HFFc6 (cell line): ENCODE results near the gene NTMT1. TPM values are rescaled to one million over a fixed set of nuclear protein-coding genes. Genes with fewer than 3 reads are reported as not detected.

Experiments used
- DNase-seq: peaks from one replicate; pipeline ENCODE4 v3.0.0-alpha.2; 2018
- H3K27ac Mint-ChIP-seq: 2 replicates; pipeline ENCODE4 v1.8.0; 2020; ENCODE audit warnings: mild to moderate bottlenecking, mixed read lengths
- H3K27me3 Mint-ChIP-seq: 2 replicates; pipeline ENCODE4 v1.8.0; 2021; ENCODE audit warnings: mild to moderate bottlenecking, moderate library complexity, mixed read lengths; ENCODE audit not compliant: insufficient read depth
- H3K36me3 Mint-ChIP-seq: 2 replicates; pipeline ENCODE4 v1.8.0; 2021; ENCODE audit warnings: low read depth, mixed read lengths
- H3K4me1 Mint-ChIP-seq: 2 replicates; pipeline ENCODE4 v1.8.0; 2020; ENCODE audit warnings: low read depth, mixed read lengths
- H3K4me3 Mint-ChIP-seq: 2 replicates; pipeline ENCODE4 v1.8.0; 2020; ENCODE audit warnings: mild to moderate bottlenecking, moderate library complexity, mixed read lengths
- H3K9me3 Mint-ChIP-seq: 2 replicates; pipeline ENCODE4 v1.8.0; 2020; ENCODE audit warnings: mild to moderate bottlenecking, mixed read lengths
- CTCF ChIP-seq: fragments of 200-600 bp; sonication (generic); IDR thresholded peaks from 2 replicates; pipeline ENCODE4 v1.5.0; 2021; ENCODE audit warnings: antibody characterized with exemption, mild to moderate bottlenecking
- total RNA-seq, 6 experiments: library from RNA; stranded (reverse); fragmentation: NEBNext Ultra II Directional; extraction: Animal tissue kit (Norgen Biotek cat#: 25700); gene quantifications; 2 replicates in 1 of 6; 3 replicates in 5 of 6; pipeline ENCODE4 v1.2.3, GENCODE V29; 2021

Gene NTMT1
- total RNA-seq, 6 experiments from 2014 or later = 81.6 to 90.0 (median 87.7) TPM

DNA sequence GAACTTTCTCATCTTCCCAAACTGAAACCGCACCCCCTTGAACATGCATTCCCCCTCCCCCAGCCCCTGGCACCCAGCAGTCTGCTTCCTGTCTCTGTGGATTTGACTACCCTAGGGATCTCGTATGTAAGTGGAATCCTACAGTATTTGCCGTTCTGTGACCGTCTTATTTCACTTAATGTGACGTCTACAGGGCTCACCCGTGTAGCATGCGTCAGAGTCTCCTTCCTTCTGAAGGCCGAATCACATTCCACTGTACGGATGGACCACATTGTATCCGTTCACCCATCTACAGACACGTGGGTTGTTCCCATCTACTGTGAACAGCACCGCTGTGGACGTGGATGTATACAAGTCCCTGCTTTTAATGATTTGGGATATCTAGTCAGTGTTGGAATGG lies 44.0 kb downstream of the NTMT1 start:
- DNase-seq = no peak
- Mint-ChIP-seq H3K4me3 (peak overlapping the region; percentile 74; the same call in 1 of the 2 replicates), H3K36me3 (peaks cover 12% of the 10 kb centered on the region; the same call in 1 of the 2 replicates)

DNA sequence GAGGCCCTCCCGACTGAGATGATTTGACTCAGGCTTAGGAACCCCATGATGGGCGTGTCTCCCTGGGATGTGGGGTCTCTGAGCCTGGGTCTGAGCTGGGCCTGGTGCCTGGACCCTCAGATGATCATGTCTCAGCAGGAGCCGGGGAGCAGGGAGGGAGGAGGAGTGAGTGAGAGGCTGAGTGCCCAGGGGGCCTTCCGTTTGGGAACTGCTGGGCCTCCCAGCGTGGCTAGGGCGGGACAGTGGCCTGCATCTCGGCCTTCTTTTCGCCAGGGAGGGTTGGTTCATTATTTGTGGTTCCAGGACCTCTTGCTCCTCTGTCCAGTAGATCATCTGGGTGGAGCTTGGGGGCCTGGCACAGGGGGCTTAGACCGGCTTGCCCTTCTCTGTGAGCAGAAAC lies 45.1 kb downstream of the NTMT1 start:
- peaks cover 12% of the 10 kb centered on the region; the same call in 1 of the 2 replicates for H3K36me3 Mint-ChIP-seq
- no peak overlapping the region for H3K4me3 Mint-ChIP-seq
- H3K27me3 Mint-ChIP-seq = no peaks in the 10 kb centered on the region; the same call in none of the 2 replicates
- no peak for DNase-seq
- no peaks in the 10 kb centered on the region for H3K9me3 Mint-ChIP-seq
- peaks cover 45% of the 10 kb centered on the region for H3K4me1 Mint-ChIP-seq
- TF ChIP-seq CTCF = no peak
- H3K27ac Mint-ChIP-seq = peak overlapping the region; percentile 33; the same call in 1 of the 2 replicates

More for the DNA sequence above, 44.0 kb downstream of the NTMT1 start:
- Mint-ChIP-seq H3K27ac (peak overlapping the region; percentile 78; the same call in 1 of the 2 replicates), H3K9me3 (no peaks in the 10 kb centered on the region), H3K4me1 (peaks cover 43% of the 10 kb centered on the region), H3K27me3 (no peaks in the 10 kb centered on the region; the same call in none of the 2 replicates)
- no peak for TF ChIP-seq CTCF

- peak; percentile 14 for DNase-seq
- Mint-ChIP-seq H3K27ac (peak overlapping the region; percentile 2; the same call in 1 of the 2 replicates), H3K36me3 (peaks cover 12% of the 10 kb centered on the region; the same call in 1 of the 2 replicates), H3K4me3 (no peak overlapping the region), H3K9me3 (no peaks in the 10 kb centered on the region), H3K4me1 (peaks cover 49% of the 10 kb centered on the region), H3K27me3 (no peaks in the 10 kb centered on the region; the same call in none of the 2 replicates)
- no peak for TF ChIP-seq CTCF
Observed at GRCh38 chr9:129671519-129671918, 45.6 kb downstream of the NTMT1 start.

GRCh38 chr9:129672702-129673101 lies 46.7 kb downstream of the NTMT1 start:
- no peak for TF ChIP-seq CTCF
- peak overlapping the region; percentile 17; the same call in 1 of the 2 replicates for H3K27ac Mint-ChIP-seq
- no peak for DNase-seq
- H3K4me1 Mint-ChIP-seq = peaks cover 52% of the 10 kb centered on the region
- peaks cover 9% of the 10 kb centered on the region; the same call in 1 of the 2 replicates for H3K36me3 Mint-ChIP-seq
- no peak overlapping the region for H3K4me3 Mint-ChIP-seq
- no peaks in the 10 kb centered on the region for H3K9me3 Mint-ChIP-seq
- H3K27me3 Mint-ChIP-seq = no peaks in the 10 kb centered on the region; the same call in none of the 2 replicates

DNA sequence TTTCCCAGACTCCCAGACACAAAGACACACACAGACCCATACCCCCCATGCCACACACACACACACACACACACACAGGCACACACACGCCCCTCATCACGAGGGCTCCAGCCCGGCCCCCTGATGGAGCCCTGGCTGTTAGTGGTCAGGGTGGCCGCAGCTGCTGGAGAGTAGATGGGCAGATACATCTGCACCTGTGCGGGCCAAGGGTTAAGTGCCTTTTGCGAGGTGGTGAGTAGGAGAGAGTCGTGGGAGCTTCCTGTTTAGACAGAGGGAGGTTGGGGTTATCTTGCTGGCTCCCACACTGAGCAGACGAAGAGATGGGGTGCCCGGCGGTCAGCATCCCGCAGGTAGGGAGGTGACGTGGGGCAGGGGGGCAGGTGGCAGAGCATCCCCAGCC lies 47.6 kb downstream of the NTMT1 start:
- peaks cover 9% of the 10 kb centered on the region; the same call in 1 of the 2 replicates for H3K36me3 Mint-ChIP-seq
- no peak overlapping the region for H3K27ac Mint-ChIP-seq
- H3K27me3 Mint-ChIP-seq = no peaks in the 10 kb centered on the region; the same call in none of the 2 replicates
- TF ChIP-seq CTCF = no peak
- peaks cover 54% of the 10 kb centered on the region for H3K4me1 Mint-ChIP-seq
- H3K4me3 Mint-ChIP-seq = no peak overlapping the region
- no peak for DNase-seq
- no peaks in the 10 kb centered on the region for H3K9me3 Mint-ChIP-seq
